ENCODE results near the gene WDR77. TPM values are rescaled to one million over a fixed set of nuclear protein-coding genes. Genes with fewer than 3 reads are reported as not detected.
A peak's percentile ranks its signal among the peaks of the same experiment; 100 is the strongest.

The WDR77 gene
- total RNA-seq, 1 donor from 2014 or later, result 50.8 TPM

GRCh38 chr1:111439461-111440351 lies 9.3 kb downstream of the WDR77 start:
- Histone ChIP-seq H3K4me3 (no peak overlapping the region), H3K27ac (no peak overlapping the region), H3K4me1 (no peaks in the 10 kb centered on the region), H3K27me3 (no peaks in the 10 kb centered on the region), H3K9me3 (no peaks in the 10 kb centered on the region), H3K36me3 (peaks cover 0 to 55% of the 10 kb centered on the region in 2 donors)
- no peak for TF ChIP-seq POLR2AphosphoS5 (IDR thresholded peaks at IDR 0.05; ENCODE audit: insufficient read depth in 1 of 2, low read depth in 1 of 2)
- DNase-seq (ENCODE audit: extremely low spot score in 2 of 2), result no peak
- intact Hi-C loops (cut with DNase I), result no loop called here

- H3K36me3 ChIP-seq, result peaks cover 0 to 27% of the 10 kb centered on the region in 2 donors
- intact Hi-C loops (cut with DNase I), result no loop called here
- H3K27ac ChIP-seq, result no peak overlapping the region
- no peaks in the 10 kb centered on the region for H3K9me3 ChIP-seq
- no peaks in the 10 kb centered on the region for H3K27me3 ChIP-seq
- DNase-seq (ENCODE audit: extremely low spot score in 2 of 2), result no peak
- no peak for TF ChIP-seq CTCF (IDR thresholded peaks at IDR 0.05)
- no peak for TF ChIP-seq POLR2AphosphoS5 (IDR thresholded peaks at IDR 0.05; ENCODE audit: insufficient read depth in 1 of 2, low read depth in 1 of 2)
- no peak for TF ChIP-seq POLR2A (IDR thresholded peaks at IDR 0.05)
- no peaks in the 10 kb centered on the region for H3K4me1 ChIP-seq
- H3K4me3 ChIP-seq, result no peak overlapping the region
Measured at GRCh38 chr1:111436726-111437125, 12.3 kb downstream of the WDR77 start.

GRCh38 chr1:111424281-111424680 lies 24.8 kb downstream of the WDR77 start:
- intact Hi-C loops (cut with DNase I), result no loop called here

GRCh38 chr1:111422546-111423391 lies 26.3 kb downstream of the WDR77 start:
- no peaks in the 10 kb centered on the region for H3K36me3 ChIP-seq
- H3K27ac ChIP-seq, result no peak overlapping the region
- DNase-seq (ENCODE audit: extremely low spot score in 2 of 2), result peak in 1 of 2 donors; percentile 62
- no peaks in the 10 kb centered on the region for H3K9me3 ChIP-seq
- no peaks in the 10 kb centered on the region for H3K4me1 ChIP-seq
- no peak overlapping the region for H3K4me3 ChIP-seq
- TF ChIP-seq POLR2A (IDR thresholded peaks at IDR 0.05), result no peak
- TF ChIP-seq POLR2AphosphoS5 (IDR thresholded peaks at IDR 0.05; ENCODE audit: insufficient read depth in 1 of 2, low read depth in 1 of 2), result no peak
- TF ChIP-seq CTCF (IDR thresholded peaks at IDR 0.05), result no peak
- intact Hi-C loops (cut with DNase I), result no loop called here
- H3K27me3 ChIP-seq, result no peaks in the 10 kb centered on the region

More at GRCh38 chr1:111424281-111424680, 24.8 kb downstream of the WDR77 start:
- no peak overlapping the region for H3K27ac ChIP-seq
- H3K36me3 ChIP-seq, result no peaks in the 10 kb centered on the region
- TF ChIP-seq CTCF (IDR thresholded peaks at IDR 0.05), result no peak
- no peak for TF ChIP-seq POLR2AphosphoS5 (IDR thresholded peaks at IDR 0.05; ENCODE audit: insufficient read depth in 1 of 2, low read depth in 1 of 2)
- TF ChIP-seq POLR2A (IDR thresholded peaks at IDR 0.05), result no peak
- no peak for DNase-seq (ENCODE audit: extremely low spot score in 2 of 2)
- no peak overlapping the region for H3K4me3 ChIP-seq
- no peaks in the 10 kb centered on the region for H3K27me3 ChIP-seq
- no peaks in the 10 kb centered on the region for H3K9me3 ChIP-seq
- no peaks in the 10 kb centered on the region for H3K4me1 ChIP-seq

- no peak for DNase-seq (ENCODE audit: extremely low spot score in 2 of 2)
- Histone ChIP-seq H3K9me3 (no peaks in the 10 kb centered on the region), H3K27ac (no peak overlapping the region), H3K4me3 (no peak overlapping the region), H3K36me3 (no peaks in the 10 kb centered on the region), H3K27me3 (no peaks in the 10 kb centered on the region), H3K4me1 (no peaks in the 10 kb centered on the region)
- no peak for TF ChIP-seq CTCF (IDR thresholded peaks at IDR 0.05)
- TF ChIP-seq POLR2A (IDR thresholded peaks at IDR 0.05), result no peak
- no peak for TF ChIP-seq POLR2AphosphoS5 (IDR thresholded peaks at IDR 0.05; ENCODE audit: insufficient read depth in 1 of 2, low read depth in 1 of 2)
- intact Hi-C loops (cut with DNase I), result no loop called here
Measured at GRCh38 chr1:111420377-111420776, 28.7 kb downstream of the WDR77 start.

All from vagina (tissue), 2 donors.